GM18517 (cell line): ENCODE measurements around the gene PLSCR5.

ENCODE experiments used
- ATAC-seq: cut with Tn5 transposase; IDR thresholded peaks from one replicate; pipeline ENCODE4 v1.9.1; 2021; ENCODE audit warnings: mild to moderate bottlenecking, moderate library complexity; ENCODE audit not compliant: unreplicated experiment

The PLSCR5 gene

DNA sequence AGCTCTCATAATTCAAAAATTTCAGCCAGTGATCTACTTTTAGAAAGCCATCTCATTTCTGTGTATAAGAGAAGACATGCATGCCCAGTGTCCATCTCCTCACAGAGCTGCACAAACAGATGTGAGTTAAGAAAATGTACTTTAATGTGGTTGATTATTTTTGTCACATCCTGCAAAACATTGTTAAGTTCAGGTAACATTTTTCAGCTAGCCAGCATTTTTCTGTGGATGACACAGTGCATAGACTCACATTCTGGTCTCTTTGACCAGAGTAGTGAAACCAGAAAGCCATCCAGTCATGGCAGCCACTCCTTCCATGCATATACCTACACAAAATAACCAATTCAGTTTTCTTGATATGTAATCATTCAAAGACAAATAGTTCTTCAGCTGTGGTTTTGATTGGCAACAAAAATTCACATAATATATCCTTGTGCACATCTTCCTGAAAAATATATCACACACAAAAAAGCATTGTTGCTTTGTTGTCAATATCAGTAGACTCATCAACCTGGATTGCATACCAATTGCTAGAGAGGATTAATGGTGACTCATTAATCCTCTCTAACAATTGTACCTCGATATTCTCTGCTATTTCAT lies 58.7 kb downstream of the PLSCR5 start:
- no peak for ATAC-seq

DNA sequence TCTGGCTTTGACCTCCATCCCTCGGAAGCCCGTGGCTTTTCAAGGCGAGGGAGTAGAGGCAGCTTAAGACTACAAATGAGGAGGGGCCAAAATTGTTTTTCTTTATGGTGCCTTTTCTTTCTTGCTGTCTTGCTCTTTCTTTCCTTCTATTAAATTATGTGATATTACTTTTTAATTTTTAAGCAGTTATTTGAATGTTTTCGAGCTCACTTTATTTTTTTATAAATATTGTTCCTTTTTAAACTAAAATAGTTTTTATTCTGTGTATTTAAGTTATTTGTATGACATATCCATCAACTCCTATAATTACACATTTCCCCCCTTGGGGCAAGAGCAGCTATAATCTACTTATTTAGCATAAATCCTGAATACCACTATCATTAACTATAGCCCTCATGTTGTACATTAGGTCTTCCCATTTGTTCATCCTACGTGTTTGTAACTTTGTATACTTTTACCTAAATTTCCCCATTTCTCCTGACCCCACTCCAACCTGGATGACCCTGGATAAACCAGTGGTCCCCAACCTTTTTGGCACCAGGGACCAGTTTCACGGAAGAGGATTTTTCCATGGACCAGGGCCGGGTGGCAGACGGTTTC lies 60.1 kb downstream of the PLSCR5 start:
- ATAC-seq = peak; percentile 5

DNA sequence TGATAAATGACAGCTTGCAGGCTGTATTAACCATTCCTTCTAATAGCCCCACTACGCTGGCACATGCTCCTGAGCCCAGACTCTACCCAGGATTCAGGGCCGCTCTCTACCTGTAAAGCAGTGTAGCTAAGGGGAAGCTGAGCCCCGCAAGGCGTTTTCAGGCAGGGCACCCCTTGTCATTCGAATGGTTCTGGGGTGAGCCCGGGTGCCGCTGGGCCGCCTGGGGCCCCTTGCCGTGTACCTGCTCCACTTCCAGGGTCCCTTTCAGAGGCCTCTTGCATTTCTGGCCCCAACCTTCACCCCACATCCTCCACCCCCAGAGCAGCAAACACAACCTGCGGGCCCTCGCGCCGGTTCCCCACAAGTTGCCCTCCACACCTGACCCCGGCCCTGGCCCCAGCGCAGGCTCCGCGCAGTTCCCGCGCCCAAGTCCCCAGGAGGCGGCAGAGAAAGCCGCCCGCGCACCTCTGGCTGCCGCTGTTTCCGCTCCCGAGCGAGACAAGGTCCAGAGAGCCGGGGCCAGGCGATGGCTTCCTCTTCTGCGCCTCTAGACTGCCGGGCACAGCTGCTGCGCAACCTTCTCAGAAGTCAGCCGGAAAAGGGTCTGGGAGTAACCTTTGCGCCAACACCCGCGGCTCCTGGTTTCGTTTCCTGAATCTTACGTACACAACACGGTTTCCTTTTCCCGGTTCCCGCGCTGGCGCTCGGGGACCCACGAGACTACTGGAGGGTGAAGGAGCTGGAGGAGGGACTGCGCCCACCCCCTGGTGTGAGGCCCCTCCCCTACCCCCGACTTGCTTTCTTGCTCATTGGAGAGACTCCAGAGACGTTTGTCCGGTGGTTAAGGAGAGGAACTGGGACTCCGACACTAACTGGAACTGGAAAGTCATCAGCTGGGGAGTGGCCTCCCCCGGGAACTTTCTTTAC lies 60.9 kb downstream of the PLSCR5 start, which contains the start of gene PLSCR1:
TSS of gene PLSCR1 (minus strand) at position 606 of the 927 bp plus-strand sequence. CDS start 8,055 bp downstream, outside the sequence.
- peak; percentile 83 for ATAC-seq

DNA sequence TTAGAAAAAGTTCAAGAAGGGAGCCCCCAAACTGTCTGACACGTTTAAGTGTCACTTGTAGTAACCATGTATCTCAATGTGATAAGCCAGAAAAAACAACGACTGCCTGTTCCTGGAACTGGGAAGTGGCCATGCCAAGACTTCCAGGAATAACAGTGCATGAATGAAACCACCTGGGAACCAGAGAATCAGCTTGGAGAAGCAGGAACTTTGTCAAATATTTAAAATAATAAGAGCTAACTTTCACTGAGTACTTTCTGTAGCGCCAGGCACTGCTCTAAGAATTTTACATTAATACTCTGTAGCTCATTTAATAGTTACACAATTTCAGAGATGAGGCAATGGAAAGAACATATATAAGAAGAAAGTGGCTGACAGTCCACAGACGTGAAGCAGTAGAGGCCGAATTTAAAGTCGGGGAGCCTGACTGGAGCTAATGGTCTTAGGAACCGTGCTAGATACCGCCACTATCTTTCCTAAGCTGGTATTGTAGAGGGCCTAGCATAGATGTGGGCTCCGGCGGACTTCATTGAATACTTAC lies 61.6 kb downstream of the PLSCR5 start:
- ATAC-seq = peak; percentile 16

DNA sequence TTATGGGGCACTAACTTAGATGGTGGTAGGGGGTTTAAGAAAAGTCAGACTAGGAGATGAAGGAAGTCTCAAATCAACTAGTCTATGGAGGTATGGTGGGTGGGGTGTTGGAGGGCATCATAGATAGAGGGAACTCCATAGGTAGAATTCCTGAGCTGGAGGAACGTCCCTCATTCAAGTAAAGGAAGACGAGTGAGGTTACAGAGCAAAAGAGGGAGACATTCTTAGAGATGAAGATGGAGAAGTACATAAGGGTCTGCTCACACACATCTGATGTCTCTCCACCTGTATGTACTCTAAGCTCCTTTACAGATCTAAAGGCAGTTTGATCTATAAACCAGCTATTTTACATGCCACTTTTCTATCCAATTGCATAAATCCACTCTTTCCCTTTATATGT lies 62.2 kb downstream of the PLSCR5 start:
- no peak for ATAC-seq

DNA sequence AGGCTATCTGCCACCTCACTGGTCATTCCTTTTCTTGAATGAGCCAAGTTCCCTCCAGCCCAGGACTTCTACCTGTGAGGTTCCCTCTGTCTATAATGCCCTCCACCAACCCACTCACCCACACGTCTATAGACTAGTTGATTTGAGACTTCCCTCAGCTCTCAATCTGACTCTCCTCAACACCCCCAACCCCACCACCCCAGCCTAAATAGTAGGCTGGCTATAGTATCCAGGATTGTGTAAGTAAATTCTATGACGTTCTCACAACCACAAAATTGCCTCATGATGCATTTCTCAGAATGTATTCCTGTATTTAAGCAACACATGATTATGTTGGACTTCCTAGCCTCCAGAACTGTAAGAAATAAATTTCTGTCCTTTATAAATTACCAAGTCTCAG lies 63.0 kb downstream of the PLSCR5 start:
- no peak for ATAC-seq

DNA sequence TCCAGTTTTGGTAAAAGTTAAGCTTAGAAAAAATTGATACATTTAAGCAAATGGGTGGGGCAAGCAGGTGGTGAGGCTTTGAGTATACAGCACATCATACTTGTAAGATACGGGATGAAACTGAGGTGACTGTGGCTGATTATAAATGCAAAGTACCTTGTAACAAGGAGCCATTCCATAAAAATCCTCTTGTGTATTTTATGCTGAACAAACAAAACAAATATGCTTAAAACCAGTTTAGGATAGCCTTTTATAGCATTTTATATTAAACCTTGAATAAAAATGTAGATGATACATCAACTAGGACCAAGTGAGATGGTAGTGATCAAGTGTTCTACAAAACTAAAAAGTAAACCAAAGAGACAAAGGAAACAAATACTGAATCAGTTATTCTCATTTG lies 64.2 kb downstream of the PLSCR5 start:
- ATAC-seq = no peak

DNA sequence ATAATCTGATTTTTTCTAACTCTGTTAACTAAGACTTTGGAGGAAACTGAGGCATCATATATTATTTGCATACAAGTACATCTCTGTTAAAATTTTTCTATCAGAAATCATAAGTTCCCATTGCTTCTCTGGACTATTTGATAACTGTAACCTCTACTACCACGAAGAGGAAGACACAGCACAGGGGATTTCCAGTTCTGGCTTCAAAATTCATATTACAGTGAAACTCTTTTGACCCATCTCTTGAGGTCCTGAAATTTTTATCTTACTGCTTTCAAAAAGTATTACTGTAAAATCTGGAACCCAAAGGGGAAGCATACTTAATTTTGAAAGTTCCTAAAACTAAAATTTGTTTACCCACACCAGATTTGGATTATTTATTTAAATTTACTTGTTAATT lies 64.9 kb downstream of the PLSCR5 start:
- peak; percentile 28 for ATAC-seq

DNA sequence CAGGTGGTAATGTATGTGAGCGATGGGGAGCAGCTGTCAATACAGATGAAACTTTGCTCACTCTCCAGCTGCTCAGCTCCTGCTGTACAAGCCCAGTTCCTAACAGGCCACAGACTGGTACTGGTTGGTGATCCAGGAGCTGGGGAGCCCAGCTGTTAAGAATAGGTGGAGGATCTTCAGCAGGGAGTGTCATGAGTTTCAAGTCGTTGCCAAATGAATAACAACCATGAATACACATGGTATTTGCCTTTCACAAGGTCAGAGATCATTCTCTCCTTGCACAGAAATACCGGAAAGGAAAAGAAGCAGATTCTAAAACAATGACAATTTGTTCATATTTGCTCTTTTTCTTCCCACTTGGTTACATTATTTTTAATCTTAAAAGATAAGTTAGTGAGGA lies 65.8 kb downstream of the PLSCR5 start:
- no peak for ATAC-seq

DNA sequence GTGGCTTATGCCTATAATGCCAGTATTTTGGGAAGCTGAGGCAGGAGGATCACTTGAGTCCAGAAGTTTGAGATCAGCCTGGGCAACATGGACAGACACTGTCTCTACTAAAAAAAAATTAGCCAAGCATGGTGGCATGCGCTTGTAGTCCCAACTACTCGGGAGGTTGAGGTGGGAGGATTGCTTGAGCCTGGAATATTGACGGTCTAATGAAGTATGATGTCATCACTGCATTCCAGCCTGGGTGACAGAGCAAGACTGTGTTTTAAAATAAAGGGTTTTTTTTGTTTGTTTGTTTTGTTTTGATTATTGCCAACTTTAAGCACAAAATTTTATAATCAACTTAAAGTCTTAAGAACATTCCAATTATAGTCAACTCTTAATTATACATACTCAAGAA lies 67.5 kb downstream of the PLSCR5 start:
- ATAC-seq = no peak

DNA sequence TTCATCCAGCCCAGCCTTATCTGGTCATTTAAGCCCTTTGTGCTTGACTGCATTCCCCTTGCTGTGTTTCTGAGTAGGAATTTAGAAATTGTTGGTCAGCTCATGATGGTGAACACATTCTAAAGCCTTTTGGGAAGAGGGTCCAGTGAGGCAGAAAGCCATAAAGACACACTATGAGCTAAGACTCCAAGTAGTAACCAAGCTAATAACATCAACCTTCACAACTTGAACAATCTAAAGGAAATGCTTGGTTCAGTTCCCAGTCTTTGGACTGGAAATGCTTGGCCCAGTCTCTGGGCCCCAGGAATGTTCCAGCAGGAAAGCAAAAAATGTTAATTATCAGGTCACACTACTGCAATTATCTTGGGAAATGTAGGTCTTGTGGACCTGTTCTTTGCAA lies 68.5 kb downstream of the PLSCR5 start:
- ATAC-seq = no peak
